Stimulated activated CD4-positive, alpha-beta T cell treated with anti-CD3 and anti-CD28 coated beads, Interleukin-1b, Interleukin-23, amount 100 ng/mL, for 1 hour (primary cell): ENCODE data around the gene YIF1B.

Experiments used
- DNase-seq, 2 donors: peaks; one replicate each; pipeline ENCODE4 v3.0.0-alpha.2; 2020; ENCODE audit warnings: low read depth in 2 of 2

YIF1B gene

GRCh38 chr19:38304352-38304865, 11.3 kb downstream of the YIF1B start:
- no peak for DNase-seq

GRCh38 chr19:38303517-38304351, 12.0 kb downstream of the YIF1B start, which contains the start of gene C19orf33:
C19orf33 (plus strand) TSS chr19:38304251; CDS start chr19:38304262, 11 bp downstream.
- DNase-seq: no peak

GRCh38 chr19:38298821-38299680, 16.7 kb downstream of the YIF1B start:
- no peak for DNase-seq

- no peak for DNase-seq
These were observed 21.7 kb downstream of the YIF1B start for GRCh38 chr19:38294090-38294489.

GRCh38 chr19:38293281-38293680, 22.5 kb downstream of the YIF1B start:
- DNase-seq: no peak

GRCh38 chr19:38291855-38292254, 23.9 kb downstream of the YIF1B start:
- DNase-seq: no peak

- DNase-seq: no peak
These were observed 25.1 kb downstream of the YIF1B start for GRCh38 chr19:38290631-38291147.

- no peak for DNase-seq
These were observed 25.8 kb downstream of the YIF1B start for GRCh38 chr19:38289955-38290354.

- DNase-seq: no peak
These were observed 27.5 kb downstream of the YIF1B start for GRCh38 chr19:38288123-38288855.

- DNase-seq: no peak
These were observed 28.1 kb downstream of the YIF1B start for GRCh38 chr19:38287604-38288003.

GRCh38 chr19:38285567-38285966, 30.2 kb downstream of the YIF1B start:
- DNase-seq: no peak

GRCh38 chr19:38284422-38284821, 31.3 kb downstream of the YIF1B start:
- DNase-seq: no peak

GRCh38 chr19:38283271-38283670, 32.5 kb downstream of the YIF1B start:
- DNase-seq: no peak

GRCh38 chr19:38281811-38282566, 33.8 kb downstream of the YIF1B start:
- no peak for DNase-seq

- DNase-seq: no peak
These were observed 35.5 kb downstream of the YIF1B start for GRCh38 chr19:38280030-38280921.

GRCh38 chr19:38278751-38279150, 37.0 kb downstream of the YIF1B start:
- DNase-seq: no peak

GRCh38 chr19:38277969-38278680, 37.6 kb downstream of the YIF1B start:
- DNase-seq: no peak

GRCh38 chr19:38277549-38277948, 38.2 kb downstream of the YIF1B start:
- no peak for DNase-seq

- no peak for DNase-seq
These were observed 38.7 kb downstream of the YIF1B start for GRCh38 chr19:38276942-38277517.
